ENCODE results near the gene TOMT. TPM values are rescaled to one million over a fixed set of nuclear protein-coding genes. Genes with fewer than 3 reads are reported as not detected.

TOMT gene
- not detected in 2 replicates for total RNA-seq (ENCODE audit: low replicate concordance)

GRCh38 chr11:72105888-72106287 lies at the start of gene TOMT:
TSS of gene TOMT (plus strand) at chr11:72105924. CDS start at chr11:72105952, 28 bp downstream.
- Histone ChIP-seq H3K9me3 (ENCODE audit: low read depth) (no peaks in the 10 kb centered on the region), H3K27me3 (no peaks in the 10 kb centered on the region), H3K4me3 (no peak within 1 kb of the TSS), H2AFZ (replicated peaks) (no peak within 1 kb of the TSS), H3K27ac (no peak within 1 kb of the TSS), H3K79me2 (ENCODE audit: low read depth) (peaks cover 21% of the 10 kb centered on the region), H3K9ac (no peak within 1 kb of the TSS), H3K36me3 (no peaks in the 10 kb centered on the region), H3K4me1 (peaks cover 9% of the 10 kb centered on the region), H3K4me2 (no peak within 1 kb of the TSS), H3F3A (ENCODE audit: low read depth) (peaks cover 9% of the 10 kb centered on the region), H4K20me1 (ENCODE audit: low read depth) (peaks cover 12% of the 10 kb centered on the region)
- H3K27ac Mint-ChIP-seq = peak within 1 kb of the TSS; percentile 87
- H3K4me1 Mint-ChIP-seq = peaks cover 26% of the 10 kb centered on the region
- H3K27me3 Mint-ChIP-seq (ENCODE audit: insufficient read depth, low read depth) = peaks cover 8% of the 10 kb centered on the region
- peak within 1 kb of the TSS; percentile 53 for H3K4me3 Mint-ChIP-seq
- H3K36me3 Mint-ChIP-seq = peaks cover 7% of the 10 kb centered on the region
- no peak for DNase-seq (ENCODE audit: low spot score)
- H3K9me3 Mint-ChIP-seq = no peaks in the 10 kb centered on the region
- TF ChIP-seq EZH2phosphoT487 (IDR thresholded peaks at IDR 0.05) (no peak), CTCF (IDR thresholded peaks at IDR 0.05) (no peak), EZH2 (IDR thresholded peaks at IDR 0.05) (no peak)

- Histone ChIP-seq H3K4me1 (peaks cover 7% of the 10 kb centered on the region), H3K4me2 (no peak overlapping the region), H3K27me3 (no peaks in the 10 kb centered on the region), H3K9ac (no peak overlapping the region), H2AFZ (replicated peaks) (no peak overlapping the region), H4K20me1 (ENCODE audit: low read depth) (peaks cover 41% of the 10 kb centered on the region), H3K27ac (no peak overlapping the region), H3K36me3 (no peaks in the 10 kb centered on the region), H3K79me2 (ENCODE audit: low read depth) (peaks cover 100% of the 10 kb centered on the region), H3K9me3 (ENCODE audit: low read depth) (no peaks in the 10 kb centered on the region), H3K4me3 (no peak overlapping the region), H3F3A (ENCODE audit: low read depth) (no peaks in the 10 kb centered on the region)
- DNase-seq (ENCODE audit: low spot score) = no peak
- Mint-ChIP-seq H3K9me3 (no peaks in the 10 kb centered on the region), H3K4me1 (peaks cover 4% of the 10 kb centered on the region), H3K36me3 (peaks cover 7% of the 10 kb centered on the region), H3K4me3 (no peak overlapping the region), H3K27me3 (ENCODE audit: insufficient read depth, low read depth) (no peaks in the 10 kb centered on the region), H3K27ac (no peak overlapping the region)
- TF ChIP-seq EZH2phosphoT487 (IDR thresholded peaks at IDR 0.05) (no peak), CTCF (IDR thresholded peaks at IDR 0.05) (no peak), EZH2 (IDR thresholded peaks at IDR 0.05) (no peak)
Measured at GRCh38 chr11:72058416-72059034, 47.2 kb upstream of the TOMT start.

- Histone ChIP-seq H3F3A (ENCODE audit: low read depth) (peaks cover 7% of the 10 kb centered on the region), H3K4me3 (no peak overlapping the region), H3K4me1 (peaks cover 7% of the 10 kb centered on the region), H3K9ac (no peak overlapping the region), H3K9me3 (ENCODE audit: low read depth) (no peaks in the 10 kb centered on the region), H3K79me2 (ENCODE audit: low read depth) (peaks cover 100% of the 10 kb centered on the region), H4K20me1 (ENCODE audit: low read depth) (peaks cover 22% of the 10 kb centered on the region), H3K4me2 (no peak overlapping the region), H3K27ac (no peak overlapping the region), H2AFZ (replicated peaks) (no peak overlapping the region), H3K27me3 (no peaks in the 10 kb centered on the region), H3K36me3 (no peaks in the 10 kb centered on the region)
- peaks cover 7% of the 10 kb centered on the region for H3K4me1 Mint-ChIP-seq
- no peak for DNase-seq (ENCODE audit: low spot score)
- H3K4me3 Mint-ChIP-seq = no peak overlapping the region
- no peak overlapping the region for H3K27ac Mint-ChIP-seq
- H3K36me3 Mint-ChIP-seq = peaks cover 7% of the 10 kb centered on the region
- TF ChIP-seq EZH2phosphoT487 (IDR thresholded peaks at IDR 0.05) = no peak
- TF ChIP-seq CTCF (IDR thresholded peaks at IDR 0.05) = no peak
- TF ChIP-seq EZH2 (IDR thresholded peaks at IDR 0.05) = no peak
- H3K27me3 Mint-ChIP-seq (ENCODE audit: insufficient read depth, low read depth) = peaks cover 2% of the 10 kb centered on the region
- H3K9me3 Mint-ChIP-seq = no peaks in the 10 kb centered on the region
Measured at GRCh38 chr11:72061739-72062396, 43.9 kb upstream of the TOMT start.

Measured in neural progenitor cell (in vitro differentiated cells).